HG03060 (cell line): ENCODE measurements around the gene PKP2.

Experiments
- ATAC-seq: cut with Tn5 transposase; IDR thresholded peaks from one replicate; pipeline ENCODE4 v1.9.1; 2021; ENCODE audit warnings: low read depth, moderate number of reproducible peaks; ENCODE audit not compliant: unreplicated experiment

Gene PKP2

GRCh38 chr12:32757157-32757556 lies 139.4 kb downstream of the PKP2 start:
- no peak for ATAC-seq

GRCh38 chr12:32756476-32757066 lies 140.0 kb downstream of the PKP2 start:
- ATAC-seq = no peak

DNA sequence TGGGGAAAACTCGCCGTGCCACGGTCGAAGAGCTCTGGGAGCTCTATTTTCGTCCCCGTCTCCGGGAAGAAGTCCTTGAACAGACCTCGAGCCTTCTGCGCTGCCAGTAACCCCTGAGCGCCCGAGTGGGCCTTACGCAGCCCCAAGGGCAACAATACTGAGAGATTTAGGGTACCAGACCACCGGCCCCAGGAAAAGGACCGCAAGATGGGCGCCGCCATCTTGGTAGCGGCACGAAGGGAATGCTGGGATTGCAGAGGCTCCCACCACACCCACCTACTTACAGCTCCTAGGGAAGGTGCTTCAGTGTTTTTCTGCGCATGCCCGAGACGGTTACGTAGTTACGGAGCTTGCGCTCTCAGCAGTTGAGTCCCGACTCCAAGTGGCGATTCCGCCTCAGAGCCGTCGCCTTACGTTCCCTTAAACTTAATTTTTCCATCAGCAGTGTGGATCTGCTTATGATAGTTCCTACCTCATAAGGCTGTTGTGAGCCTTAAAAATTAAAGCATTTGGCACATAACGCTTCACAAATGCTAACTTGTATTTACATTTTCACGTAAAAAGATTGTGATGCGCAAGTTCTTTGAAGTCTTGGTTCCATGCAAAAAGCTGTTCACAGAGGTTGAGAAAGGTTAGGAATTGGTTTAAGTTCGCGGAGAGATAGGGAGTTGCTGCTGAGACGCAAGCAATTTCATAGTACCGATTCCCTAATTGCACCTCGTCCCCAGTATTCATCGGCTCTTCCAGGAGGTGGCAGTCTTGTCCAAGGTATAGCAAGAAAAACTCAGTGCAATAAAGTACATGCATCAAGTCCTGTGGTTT lies 140.7 kb downstream of the PKP2 start, which contains the start of gene YARS2:
Gene YARS2 (minus strand): TSS at position 244 of the 822 bp plus-strand sequence. CDS start 23 bp downstream, at position 221.
- peak; percentile 86 for ATAC-seq

GRCh38 chr12:32755051-32755653 lies 141.4 kb downstream of the PKP2 start:
- peak; percentile 55 for ATAC-seq

DNA sequence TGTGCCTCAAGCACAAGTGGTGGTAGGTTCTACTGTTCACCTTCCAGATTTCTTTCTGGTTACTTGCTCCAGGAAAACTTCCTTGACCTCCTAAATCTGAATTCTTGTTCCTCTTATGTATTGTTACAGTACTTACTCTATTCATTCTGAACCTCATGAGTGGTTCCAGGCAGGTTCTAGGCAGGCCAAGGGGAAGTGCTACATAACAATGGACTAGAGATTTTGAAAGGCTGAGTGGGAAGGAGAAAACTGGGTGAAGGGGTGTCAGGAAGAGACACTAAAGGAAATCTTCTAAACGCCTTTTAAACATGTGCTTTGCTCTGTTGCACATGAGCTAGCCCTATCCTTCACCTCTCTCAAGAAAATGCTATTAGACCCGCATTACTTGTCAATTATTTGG lies 142.5 kb downstream of the PKP2 start:
- no peak for ATAC-seq

DNA sequence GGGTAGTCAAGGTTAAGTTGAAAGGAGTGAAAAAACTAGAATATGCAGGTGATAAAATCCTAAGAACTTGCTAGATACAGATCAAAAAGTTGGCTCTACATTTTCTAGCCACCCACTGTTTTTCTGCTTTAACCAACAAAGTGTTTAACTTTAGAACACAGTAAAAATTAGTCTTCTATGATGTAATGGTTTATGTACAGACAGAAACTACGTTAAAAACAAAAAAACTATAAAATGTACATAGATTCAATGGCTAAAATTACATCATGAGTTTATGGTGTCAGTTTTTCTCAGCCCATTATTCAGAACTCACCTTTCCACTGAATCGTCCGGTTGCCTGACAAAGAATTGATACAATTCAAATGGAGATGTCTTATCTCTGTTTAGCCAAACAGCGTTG lies 143.0 kb downstream of the PKP2 start:
- ATAC-seq = no peak

- ATAC-seq = no peak
Measured at GRCh38 chr12:32743264-32743663, 153.3 kb downstream of the PKP2 start.

DNA sequence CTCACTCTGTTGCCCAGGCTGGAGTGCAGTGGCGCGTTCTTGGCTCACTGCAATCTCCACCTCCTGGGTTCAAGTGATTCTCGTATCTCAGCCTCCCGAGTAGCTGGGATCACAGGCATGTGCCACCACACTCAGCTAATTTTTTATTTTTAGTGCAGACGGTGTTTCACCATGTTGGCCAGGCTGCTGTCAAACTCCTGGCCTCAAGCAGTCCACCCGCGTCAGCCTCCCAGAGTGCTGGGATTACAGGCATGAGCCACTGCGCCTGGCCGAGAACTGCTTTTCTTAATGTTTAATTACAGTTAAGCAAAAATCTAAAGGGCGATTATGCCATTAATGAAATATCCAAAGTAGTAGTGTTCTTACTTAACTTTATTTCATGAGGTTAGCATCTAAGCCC lies 154.4 kb downstream of the PKP2 start:
- no peak for ATAC-seq
